ENCODE data around the gene CCNB1IP1. TPM values are rescaled to one million over a fixed set of nuclear protein-coding genes. Genes with fewer than 3 reads are reported as not detected.
A peak's percentile ranks its signal among the peaks of the same experiment; 100 is the strongest.

The CCNB1IP1 gene
- total RNA-seq, 1 donor from 2014 or later, result 91.1 TPM

DNA sequence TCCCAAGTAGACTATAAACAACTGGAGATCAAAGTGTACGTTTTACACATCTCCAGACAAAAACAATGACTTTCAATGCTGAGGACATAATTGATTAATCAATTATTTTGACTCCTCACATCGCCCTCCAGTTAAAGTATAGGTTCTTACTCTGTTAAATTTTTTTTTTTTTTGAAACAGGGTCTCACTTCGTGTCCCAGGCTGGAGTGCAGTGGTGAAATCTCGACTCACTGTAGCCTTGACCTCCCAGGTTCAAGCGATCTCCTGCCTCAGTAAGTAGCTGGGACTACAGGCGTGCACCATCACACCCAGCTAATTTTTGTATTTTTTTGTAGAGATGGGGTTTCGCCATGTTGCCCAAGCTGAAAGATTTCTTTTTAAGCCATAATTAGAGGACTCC, 938 bp upstream of the CCNB1IP1 start:
- Mint-ChIP-seq H3K4me3 (ENCODE audit: unreplicated experiment) (no peak overlapping the region), H3K4me1 (ENCODE audit: unreplicated experiment) (peaks cover 22% of the 10 kb centered on the region), H3K36me3 (ENCODE audit: low read depth, unreplicated experiment) (no peaks in the 10 kb centered on the region), H3K27ac (ENCODE audit: unreplicated experiment) (no peak overlapping the region), H3K27me3 (ENCODE audit: unreplicated experiment) (peaks cover 3% of the 10 kb centered on the region), H3K9me3 (ENCODE audit: unreplicated experiment) (no peaks in the 10 kb centered on the region)
- TF ChIP-seq, protein P1, sequence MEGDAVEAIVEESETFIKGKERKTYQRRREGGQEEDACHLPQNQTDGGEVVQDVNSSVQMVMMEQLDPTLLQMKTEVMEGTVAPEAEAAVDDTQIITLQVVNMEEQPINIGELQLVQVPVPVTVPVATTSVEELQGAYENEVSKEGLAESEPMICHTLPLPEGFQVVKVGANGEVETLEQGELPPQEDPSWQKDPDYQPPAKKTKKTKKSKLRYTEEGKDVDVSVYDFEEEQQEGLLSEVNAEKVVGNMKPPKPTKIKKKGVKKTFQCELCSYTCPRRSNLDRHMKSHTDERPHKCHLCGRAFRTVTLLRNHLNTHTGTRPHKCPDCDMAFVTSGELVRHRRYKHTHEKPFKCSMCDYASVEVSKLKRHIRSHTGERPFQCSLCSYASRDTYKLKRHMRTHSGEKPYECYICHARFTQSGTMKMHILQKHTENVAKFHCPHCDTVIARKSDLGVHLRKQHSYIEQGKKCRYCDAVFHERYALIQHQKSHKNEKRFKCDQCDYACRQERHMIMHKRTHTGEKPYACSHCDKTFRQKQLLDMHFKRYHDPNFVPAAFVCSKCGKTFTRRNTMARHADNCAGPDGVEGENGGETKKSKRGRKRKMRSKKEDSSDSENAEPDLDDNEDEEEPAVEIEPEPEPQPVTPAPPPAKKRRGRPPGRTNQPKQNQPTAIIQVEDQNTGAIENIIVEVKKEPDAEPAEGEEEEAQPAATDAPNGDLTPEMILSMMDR (IDR thresholded peaks at IDR 0.05; ENCODE audit: unreplicated experiment), result no peak
- DNase-seq (ENCODE audit: low spot score), result no peak

- H3K36me3 Mint-ChIP-seq (ENCODE audit: low read depth, unreplicated experiment), result no peaks in the 10 kb centered on the region
- peak overlapping the region; percentile 99 for H3K4me3 Mint-ChIP-seq (ENCODE audit: unreplicated experiment)
- TF ChIP-seq, protein P1 (IDR thresholded peaks at IDR 0.05; ENCODE audit: unreplicated experiment), result no peak
- H3K27ac Mint-ChIP-seq (ENCODE audit: unreplicated experiment), result peak overlapping the region; percentile 100
- H3K4me1 Mint-ChIP-seq (ENCODE audit: unreplicated experiment), result peaks cover 22% of the 10 kb centered on the region
- no peaks in the 10 kb centered on the region for H3K9me3 Mint-ChIP-seq (ENCODE audit: unreplicated experiment)
- no peak for DNase-seq (ENCODE audit: low spot score)
- peaks cover 2% of the 10 kb centered on the region for H3K27me3 Mint-ChIP-seq (ENCODE audit: unreplicated experiment)
Measured at GRCh38 chr14:20333494-20333841, 389 bp upstream of the CCNB1IP1 start.

DNA sequence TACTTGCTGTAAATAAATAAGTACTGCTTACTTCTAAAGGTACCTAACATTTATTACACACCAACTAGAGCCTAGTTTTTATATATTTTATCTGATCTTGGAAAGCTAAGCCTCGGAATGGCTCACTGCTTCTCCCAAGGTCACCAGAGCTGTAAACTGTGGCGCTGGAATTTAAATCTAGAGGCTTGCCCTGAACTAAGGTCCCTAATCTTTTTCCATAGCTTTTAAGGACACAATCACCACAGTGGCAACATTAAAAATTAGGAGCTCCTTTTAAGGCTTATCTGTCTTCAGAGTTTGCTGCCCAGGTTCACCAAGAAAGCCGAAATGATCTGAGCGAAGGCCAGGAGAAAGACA, 670 bp downstream of the CCNB1IP1 start:
- no peak for DNase-seq (ENCODE audit: low spot score)
- peaks cover 2% of the 10 kb centered on the region for H3K27me3 Mint-ChIP-seq (ENCODE audit: unreplicated experiment)

GRCh38 chr14:20331053-20331613, 1.9 kb downstream of the CCNB1IP1 start:
- DNase-seq (ENCODE audit: low spot score), result no peak
- H3K4me1 Mint-ChIP-seq (ENCODE audit: unreplicated experiment), result peaks cover 26% of the 10 kb centered on the region
- H3K27me3 Mint-ChIP-seq (ENCODE audit: unreplicated experiment), result peaks cover 2% of the 10 kb centered on the region
- peak overlapping the region; percentile 39 for H3K27ac Mint-ChIP-seq (ENCODE audit: unreplicated experiment)
- peak overlapping the region; percentile 39 for H3K4me3 Mint-ChIP-seq (ENCODE audit: unreplicated experiment)
- no peaks in the 10 kb centered on the region for H3K36me3 Mint-ChIP-seq (ENCODE audit: low read depth, unreplicated experiment)
- H3K9me3 Mint-ChIP-seq (ENCODE audit: unreplicated experiment), result no peaks in the 10 kb centered on the region
- TF ChIP-seq, protein P1 (IDR thresholded peaks at IDR 0.05; ENCODE audit: unreplicated experiment), result no peak

More for the DNA sequence above, 670 bp downstream of the CCNB1IP1 start:
- no peaks in the 10 kb centered on the region for H3K36me3 Mint-ChIP-seq (ENCODE audit: low read depth, unreplicated experiment)
- peak overlapping the region; percentile 100 for H3K27ac Mint-ChIP-seq (ENCODE audit: unreplicated experiment)
- H3K9me3 Mint-ChIP-seq (ENCODE audit: unreplicated experiment), result no peaks in the 10 kb centered on the region
- H3K4me1 Mint-ChIP-seq (ENCODE audit: unreplicated experiment), result peaks cover 25% of the 10 kb centered on the region
- TF ChIP-seq, protein P1 (IDR thresholded peaks at IDR 0.05; ENCODE audit: unreplicated experiment), result no peak
- peak overlapping the region; percentile 99 for H3K4me3 Mint-ChIP-seq (ENCODE audit: unreplicated experiment)

DNA sequence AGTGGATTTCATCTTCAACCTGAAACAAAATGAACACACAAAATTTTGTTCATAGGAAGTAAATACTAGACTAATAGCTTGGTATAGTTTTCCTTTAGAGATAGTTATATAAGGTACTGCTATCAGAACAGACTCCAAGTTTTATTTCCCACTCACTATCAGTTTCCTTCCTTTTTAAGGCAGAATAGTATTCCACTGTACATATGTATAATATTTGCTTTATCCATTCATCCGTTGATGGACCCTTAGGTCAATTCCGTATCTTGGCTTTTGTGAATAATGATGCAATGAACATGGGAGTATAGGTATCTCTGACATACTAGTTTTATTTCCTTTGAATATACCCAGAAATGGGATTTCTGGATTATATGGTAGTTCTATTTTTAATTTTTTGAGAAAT, 3.7 kb downstream of the CCNB1IP1 start:
- TF ChIP-seq, protein P1 (IDR thresholded peaks at IDR 0.05; ENCODE audit: unreplicated experiment), result no peak
- Mint-ChIP-seq H3K27ac (ENCODE audit: unreplicated experiment) (no peak overlapping the region), H3K4me3 (ENCODE audit: unreplicated experiment) (no peak overlapping the region), H3K4me1 (ENCODE audit: unreplicated experiment) (peaks cover 26% of the 10 kb centered on the region), H3K27me3 (ENCODE audit: unreplicated experiment) (peaks cover 2% of the 10 kb centered on the region), H3K36me3 (ENCODE audit: low read depth, unreplicated experiment) (peaks cover 4% of the 10 kb centered on the region), H3K9me3 (ENCODE audit: unreplicated experiment) (no peaks in the 10 kb centered on the region)
- DNase-seq (ENCODE audit: low spot score), result no peak
